Peyer's patch (tissue), 4 donors: ENCODE results near the gene SMTNL2.

Experiments
- CTCF ChIP-seq, 6 experiments: fragments of 450-650 bp in 4 of 6; fragments of 200-600 bp in 2 of 6; sonication (generic) in 1 of 6; IDR thresholded peaks; one replicate each; pipeline ENCODE4 v1.5.1; 2017 to 2019; ENCODE audit warnings: antibody characterized with exemption in 6 of 6, mild to moderate bottlenecking in 3 of 6, moderate library complexity in 1 of 6
- POLR2A ChIP-seq, 2 donors: fragments of 450-650 bp; IDR thresholded peaks; one replicate each; pipeline ENCODE4 v1.5.1; 2017; ENCODE audit warnings: antibody characterized with exemption in 2 of 2, mild to moderate bottlenecking in 2 of 2, moderate library complexity in 2 of 2

- TF ChIP-seq CTCF (IDR thresholded peaks at IDR 0.05): no peak
- no peak for TF ChIP-seq POLR2A (IDR thresholded peaks at IDR 0.05)
These were observed 36.3 kb downstream of the SMTNL2 start for GRCh38 chr17:4620531-4621101.
